Pancreas (tissue), 10 donors: Measurements from ENCODE around the gene TBC1D4. TPM values are rescaled to one million over a fixed set of nuclear protein-coding genes. Genes with fewer than 3 reads are reported as not detected.
A peak's percentile ranks its signal among the peaks of the same experiment; 100 is the strongest.

ENCODE experiments used
- ATAC-seq, 4 donors: fragments of 200-7000 bp; cut with Tn5 transposase; one replicate each; pipeline versions ENCODE4 v1.8.0 to v1.9.1; 2020; ENCODE audit warnings: mild to moderate bottlenecking in 4 of 4, moderate library complexity in 4 of 4
- DNase-seq, 6 donors: peaks; one replicate each; pipeline ENCODE4 v3.0.0-alpha.2; 2020
- FAIRE-seq: peaks from 2 replicates; lab custom pipeline; 2012; peaks lifted over from hg19 to GRCh38; lab: Jason Lieb, UNC
- H3K27ac ChIP-seq, 4 donors: fragments of 200-600 bp; sonication (generic); 1 replicate in 3 of 4; 2 replicates in 1 of 4; pipeline versions ENCODE4 v1.5.0 to v1.8.0; 2020
- H3K27me3 ChIP-seq, 4 donors: fragments of 200-600 bp; one replicate each; pipeline ENCODE4 v1.8.0; 2021
- H3K36me3 ChIP-seq, 3 donors: fragments of 200-600 bp; sonication (generic) in 1 of 3; one replicate each; pipeline versions ENCODE4 v1.5.0 to v1.8.0; 2020 to 2021
- H3K4me1 ChIP-seq, 3 donors: fragments of 200-600 bp; one replicate each; pipeline ENCODE4 v1.8.0; 2021
- H3K4me3 ChIP-seq, 4 donors: fragments of 200-600 bp; sonication (generic) in 2 of 4; one replicate each; pipeline versions ENCODE4 v1.5.0 to v1.8.0; 2020 to 2021
- H3K9me3 ChIP-seq, 4 donors: fragments of 200-600 bp; one replicate each; pipeline ENCODE4 v1.8.0; 2021
- whole genome bisulfite sequencing, 2 donors: extraction: QIAGEN DNeasy Blood & Tissue Kit; methylation state at CpG; one replicate each; pipeline ENCODE4 v1.1.7; 2013; 5-methylcytosine and 5-hydroxymethylcytosine counted together
- intact Hi-C, 3 donors: fragments of 100-400 bp; cut with DNase I; formaldehyde crosslinking; loops; one replicate each; pipeline versions ENCODE4 v1.11.1 to v1.14.2; 2022
- polyA plus RNA-seq, 2 donors: library from polyadenylated mRNA; stranded (reverse); fragments of 200-250 nt; gene quantifications; one replicate each; pipeline ENCODE4 v1.2.3, GENCODE V29; 2013
- total RNA-seq, 6 donors: library from RNA; stranded (reverse); fragmentation: NEBNext Ultra II Directional in 4 of 6; extraction: Animal tissue kit (Norgen Biotek cat#: 25700) in 4 of 6; gene quantifications; one replicate each; pipeline versions ENCODE4 v1.2.1 to v1.2.4, GENCODE V29; 2021 to 2023
- TF ChIP-seq, protein P1 (sequence below), 4 donors: fragments of 200-600 bp; sonication (generic) in 3 of 4; IDR thresholded peaks; one replicate each; pipeline versions ENCODE4 v1.5.0 to v1.8.0; 2021; ENCODE audit warnings: antibody characterized with exemption in 4 of 4
- donor health status: healthy with polysubstance abuse.
- donor health status: DM: no; HTN: no; CAD: no; lungs with moderate emphysema.
- donor health status: DM: no; HTN: no; CAD: no.
- donor health status: control.
- donor health status: control.
- donor health status: Bipolar disorder and iron deficiency.
- donor health status: DM: yes; HTN: yes; CAD: no.
- donor health status: DM: no; HTN: no; CAD: no.
- donor health status: DM: no; HTN: no; CAD: no.
- donor health status: DM: yes; HTN: yes; CAD: no.

Gene TBC1D4
- total and polyA plus RNA-seq, 8 donors: 8.2 to 19.7 (median 10.5) TPM

DNA sequence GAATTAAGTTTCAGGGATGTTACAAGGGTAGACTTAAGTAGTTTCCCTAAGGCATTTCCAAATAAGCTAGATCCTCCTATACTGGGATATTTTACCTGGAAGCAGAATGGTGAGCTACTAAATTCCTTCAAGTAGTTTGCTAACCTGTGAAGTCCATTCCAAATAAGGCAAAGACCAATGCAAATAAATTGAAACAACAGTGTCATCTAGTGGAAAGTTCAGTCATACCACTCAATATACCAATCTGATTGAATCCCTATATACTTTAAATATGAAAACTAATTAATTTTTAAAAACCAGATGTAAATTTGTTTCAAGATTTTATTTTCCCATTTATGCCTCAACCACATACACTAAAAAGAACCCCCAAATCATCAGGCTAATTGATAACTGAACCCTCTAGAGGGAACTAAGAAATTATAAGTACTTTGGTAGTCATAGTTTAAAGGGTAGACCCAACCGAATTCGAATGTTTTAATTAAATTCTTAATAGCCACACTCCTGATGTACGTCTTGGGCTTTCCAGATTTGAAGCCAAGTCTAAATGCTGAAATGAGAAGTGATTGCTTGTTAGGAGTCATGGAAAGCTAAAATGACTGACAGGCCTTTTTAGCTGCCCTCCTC lies 223.7 kb downstream of the TBC1D4 start:
- Histone ChIP-seq H3K36me3 (no peaks in the 10 kb centered on the region), H3K9me3 (no peaks in the 10 kb centered on the region), H3K27ac (no peak overlapping the region), H3K4me3 (no peak overlapping the region), H3K27me3 (no peaks in the 10 kb centered on the region), H3K4me1 (no peaks in the 10 kb centered on the region)
- WGBS, 2 donors: 65 to 70% methylated on average over 3 of the region's 3 CpGs
- ATAC-seq: peak in 3 of 4 donors; percentile 63 to 65 (median 63)
- TF ChIP-seq, protein P1, sequence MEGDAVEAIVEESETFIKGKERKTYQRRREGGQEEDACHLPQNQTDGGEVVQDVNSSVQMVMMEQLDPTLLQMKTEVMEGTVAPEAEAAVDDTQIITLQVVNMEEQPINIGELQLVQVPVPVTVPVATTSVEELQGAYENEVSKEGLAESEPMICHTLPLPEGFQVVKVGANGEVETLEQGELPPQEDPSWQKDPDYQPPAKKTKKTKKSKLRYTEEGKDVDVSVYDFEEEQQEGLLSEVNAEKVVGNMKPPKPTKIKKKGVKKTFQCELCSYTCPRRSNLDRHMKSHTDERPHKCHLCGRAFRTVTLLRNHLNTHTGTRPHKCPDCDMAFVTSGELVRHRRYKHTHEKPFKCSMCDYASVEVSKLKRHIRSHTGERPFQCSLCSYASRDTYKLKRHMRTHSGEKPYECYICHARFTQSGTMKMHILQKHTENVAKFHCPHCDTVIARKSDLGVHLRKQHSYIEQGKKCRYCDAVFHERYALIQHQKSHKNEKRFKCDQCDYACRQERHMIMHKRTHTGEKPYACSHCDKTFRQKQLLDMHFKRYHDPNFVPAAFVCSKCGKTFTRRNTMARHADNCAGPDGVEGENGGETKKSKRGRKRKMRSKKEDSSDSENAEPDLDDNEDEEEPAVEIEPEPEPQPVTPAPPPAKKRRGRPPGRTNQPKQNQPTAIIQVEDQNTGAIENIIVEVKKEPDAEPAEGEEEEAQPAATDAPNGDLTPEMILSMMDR (IDR thresholded peaks at IDR 0.05): peak in 2 of 4 donors; percentile 17 to 34
- intact Hi-C loops: no loop called here
- FAIRE-seq: peak; percentile 61
- no peak for DNase-seq

DNA sequence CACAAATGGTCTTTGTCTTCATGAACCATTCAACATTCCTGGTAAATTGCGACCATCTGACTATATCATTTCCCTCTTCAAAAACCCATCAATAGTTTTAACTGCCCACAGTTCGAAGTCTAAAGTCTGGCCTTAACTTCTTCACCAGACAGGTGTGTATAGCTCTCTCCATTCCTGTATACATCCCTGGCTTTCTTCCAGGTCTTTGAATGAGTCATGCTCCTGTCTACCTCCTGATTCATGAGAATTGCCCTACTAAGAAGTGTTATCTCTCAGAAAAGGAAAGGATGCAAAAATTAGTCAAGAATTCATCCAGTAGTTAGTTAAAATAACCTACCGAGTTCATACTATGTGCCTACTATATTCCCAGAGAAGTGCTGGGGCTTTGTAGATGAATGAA lies 225.0 kb downstream of the TBC1D4 start:
- intact Hi-C loops: no loop called here
- Histone ChIP-seq H3K9me3 (no peaks in the 10 kb centered on the region), H3K36me3 (no peaks in the 10 kb centered on the region), H3K27ac (no peak overlapping the region), H3K4me1 (no peaks in the 10 kb centered on the region), H3K27me3 (no peaks in the 10 kb centered on the region), H3K4me3 (no peak overlapping the region)
- TF ChIP-seq, protein P1 (IDR thresholded peaks at IDR 0.05): no peak
- FAIRE-seq (no peak), DNase-seq (no peak), ATAC-seq (no peak)
- WGBS, 2 donors: 45 to 53% methylated on average over 3 of the region's 3 CpGs

DNA sequence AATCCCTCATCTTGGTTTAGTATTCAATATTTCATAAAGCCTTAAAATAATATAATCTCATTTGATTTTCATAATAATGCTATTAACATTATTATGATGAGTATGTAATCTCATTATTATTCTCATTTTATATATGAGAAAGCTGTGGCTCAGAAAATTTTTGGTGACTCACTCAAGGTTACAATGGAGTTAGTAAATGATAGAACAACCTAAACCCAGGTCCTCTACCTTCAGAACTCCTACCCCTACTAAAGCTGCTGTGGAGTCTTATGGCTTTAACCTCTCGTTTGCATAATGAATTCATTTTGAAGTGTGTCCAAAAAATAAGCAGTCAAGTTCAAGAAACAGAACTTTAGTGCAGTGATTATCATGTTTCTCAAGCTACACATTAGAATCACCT lies 226.3 kb downstream of the TBC1D4 start:
- TF ChIP-seq, protein P1 (IDR thresholded peaks at IDR 0.05): no peak
- DNase-seq (no peak), ATAC-seq (no peak), FAIRE-seq (no peak)
- intact Hi-C loops: no loop called here
- Histone ChIP-seq H3K9me3 (no peaks in the 10 kb centered on the region), H3K4me3 (no peak overlapping the region), H3K27ac (no peak overlapping the region), H3K36me3 (no peaks in the 10 kb centered on the region), H3K4me1 (no peaks in the 10 kb centered on the region), H3K27me3 (no peaks in the 10 kb centered on the region)
- 22 to 33% methylated on average over 1 of the region's 1 CpG for WGBS, 2 donors

DNA sequence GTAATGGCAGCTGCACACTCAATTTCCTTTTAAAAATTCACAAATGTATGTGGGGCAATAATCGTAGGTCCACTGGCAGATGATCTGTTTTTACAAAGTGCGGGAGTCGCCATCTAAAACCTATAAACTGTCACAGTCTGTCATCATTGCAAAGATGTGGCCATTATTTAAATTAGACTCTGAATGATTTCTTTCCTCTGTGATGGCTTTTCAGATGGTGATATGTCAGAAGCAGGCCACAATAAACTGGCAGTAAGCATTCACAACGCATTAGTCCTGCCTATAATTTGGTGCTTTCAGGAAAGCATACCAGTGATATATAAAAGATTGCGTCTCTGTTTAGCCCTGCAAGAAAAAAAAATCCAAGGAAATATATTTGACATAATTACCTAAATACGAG lies 226.8 kb downstream of the TBC1D4 start:
- WGBS, 2 donors: 76 to 86% methylated on average over 6 of the region's 6 CpGs

DNA sequence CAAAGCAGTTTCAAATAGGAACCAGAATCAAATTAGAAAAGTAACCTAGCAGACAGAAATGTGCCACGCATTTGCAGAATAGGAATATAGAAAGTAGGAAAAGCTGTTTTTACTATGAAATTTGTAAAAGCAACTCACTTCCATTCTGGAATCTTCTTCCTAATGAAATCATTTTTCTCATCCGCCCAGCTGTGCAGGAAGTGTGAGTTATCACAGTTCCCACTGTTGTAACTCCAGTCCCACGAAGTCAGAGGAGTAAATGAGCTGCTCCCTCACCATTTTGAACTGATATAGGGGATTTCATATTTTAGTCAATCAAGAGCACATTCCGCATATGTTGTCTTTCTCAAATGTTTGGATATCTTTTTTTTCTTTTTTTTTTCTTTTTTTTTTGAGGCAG lies 230.8 kb downstream of the TBC1D4 start:
- Histone ChIP-seq H3K36me3 (no peaks in the 10 kb centered on the region), H3K4me1 (no peaks in the 10 kb centered on the region), H3K9me3 (no peaks in the 10 kb centered on the region), H3K27me3 (no peaks in the 10 kb centered on the region), H3K27ac (no peak overlapping the region), H3K4me3 (no peak overlapping the region)
- ATAC-seq (no peak), DNase-seq (no peak), FAIRE-seq (no peak)
- WGBS, 2 donors: 70 to 71% methylated on average over 4 of the region's 4 CpGs
- TF ChIP-seq, protein P1 (IDR thresholded peaks at IDR 0.05): no peak
- intact Hi-C loops: no loop called here

More for the DNA sequence above, 226.8 kb downstream of the TBC1D4 start:
- FAIRE-seq: no peak
- H3K4me3 ChIP-seq: no peak overlapping the region
- H3K9me3 ChIP-seq: no peaks in the 10 kb centered on the region
- TF ChIP-seq, protein P1 (IDR thresholded peaks at IDR 0.05): no peak
- no peak overlapping the region for H3K27ac ChIP-seq
- no peaks in the 10 kb centered on the region for H3K27me3 ChIP-seq
- no peak for DNase-seq
- no peaks in the 10 kb centered on the region for H3K4me1 ChIP-seq
- no peak for ATAC-seq
- H3K36me3 ChIP-seq: no peaks in the 10 kb centered on the region
- intact Hi-C loops: no loop called here
